T-helper 1 cell (primary cell): ENCODE data around the gene WDFY4.

ENCODE experiments used
- DNase-seq, 5 donors: peaks; one replicate each; pipeline ENCODE4 v3.0.0-alpha.2; 2012 to 2020

WDFY4 gene

GRCh38 chr10:48690791-48691660 lies 6.4 kb downstream of the WDFY4 start:
- no peak for DNase-seq

- DNase-seq, result no peak
Measured at GRCh38 chr10:48691812-48692528, 7.3 kb downstream of the WDFY4 start.

- DNase-seq, result no peak
Measured at GRCh38 chr10:48692748-48693147, 8.1 kb downstream of the WDFY4 start.

- no peak for DNase-seq
Measured at GRCh38 chr10:48693206-48693605, 8.5 kb downstream of the WDFY4 start.

- DNase-seq, result no peak
Measured at GRCh38 chr10:48694371-48695030, 9.8 kb downstream of the WDFY4 start.

GRCh38 chr10:48695636-48696534 lies 11.2 kb downstream of the WDFY4 start:
- DNase-seq, result no peak

GRCh38 chr10:48696535-48696873 lies 11.8 kb downstream of the WDFY4 start:
- no peak for DNase-seq

DNA sequence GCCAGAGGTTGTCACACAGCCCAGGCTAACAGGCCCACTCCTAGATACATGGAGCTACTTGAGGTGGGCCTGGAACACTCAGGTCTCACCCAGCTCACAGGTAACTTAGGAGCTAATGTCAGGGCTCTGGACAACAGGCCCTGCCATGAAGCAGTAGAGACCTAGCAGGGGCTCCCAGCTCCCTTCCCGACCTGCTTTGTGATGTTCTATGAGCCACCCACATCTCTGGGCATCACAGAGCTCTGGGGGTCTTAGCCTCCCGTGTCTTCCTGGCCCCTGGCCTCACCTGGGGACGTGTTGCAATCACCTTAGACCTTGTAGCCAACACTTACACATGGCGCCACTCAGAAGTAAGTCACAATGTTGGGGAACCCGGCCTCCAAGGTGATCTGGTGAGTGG lies 12.4 kb downstream of the WDFY4 start:
- no peak for DNase-seq

DNA sequence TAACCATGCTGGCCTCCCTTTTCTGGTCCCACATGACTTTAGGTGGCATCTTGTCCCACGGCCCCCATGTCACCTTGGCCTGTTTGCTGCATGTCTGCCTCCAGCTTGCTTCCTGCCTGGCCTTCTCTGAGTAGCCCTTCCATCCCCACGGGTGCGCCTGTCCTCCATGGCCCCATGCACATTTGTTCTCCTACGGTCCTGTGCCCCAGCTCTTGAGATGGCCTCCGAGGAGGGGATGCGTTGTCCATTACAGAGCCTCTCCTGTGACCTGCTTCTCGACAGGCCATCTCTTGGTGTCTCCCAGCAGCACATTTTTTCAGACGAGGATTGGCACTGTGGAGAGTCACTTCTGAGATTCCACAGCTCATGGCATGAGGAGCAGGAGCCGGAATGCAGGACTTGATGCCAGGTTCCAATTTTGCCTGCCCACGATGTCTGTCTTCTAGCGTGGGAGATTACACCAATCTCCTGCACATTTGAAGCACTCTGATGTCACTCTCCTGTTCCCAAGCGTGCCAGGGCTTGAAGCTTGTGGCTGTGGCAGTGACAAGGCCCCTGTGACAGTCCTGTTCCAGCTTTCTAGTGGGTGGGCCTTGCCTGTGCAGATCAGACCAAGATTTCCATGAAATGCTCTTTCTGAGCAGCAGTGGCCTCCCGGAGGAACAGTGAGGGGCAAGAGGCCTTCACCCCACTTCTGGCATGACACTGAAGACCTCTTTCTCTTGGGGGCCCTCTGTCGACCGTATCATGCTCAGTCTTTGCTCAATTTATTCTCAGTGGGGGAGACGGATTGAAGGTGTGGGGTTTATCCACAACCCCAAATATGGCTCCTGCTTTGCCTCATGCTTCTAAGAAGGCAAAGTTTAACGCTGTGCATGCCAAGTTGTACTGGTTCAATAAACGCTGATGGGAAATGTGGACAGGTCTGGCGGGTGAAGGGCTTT lies 13.4 kb downstream of the WDFY4 start:
- no peak for DNase-seq

DNA sequence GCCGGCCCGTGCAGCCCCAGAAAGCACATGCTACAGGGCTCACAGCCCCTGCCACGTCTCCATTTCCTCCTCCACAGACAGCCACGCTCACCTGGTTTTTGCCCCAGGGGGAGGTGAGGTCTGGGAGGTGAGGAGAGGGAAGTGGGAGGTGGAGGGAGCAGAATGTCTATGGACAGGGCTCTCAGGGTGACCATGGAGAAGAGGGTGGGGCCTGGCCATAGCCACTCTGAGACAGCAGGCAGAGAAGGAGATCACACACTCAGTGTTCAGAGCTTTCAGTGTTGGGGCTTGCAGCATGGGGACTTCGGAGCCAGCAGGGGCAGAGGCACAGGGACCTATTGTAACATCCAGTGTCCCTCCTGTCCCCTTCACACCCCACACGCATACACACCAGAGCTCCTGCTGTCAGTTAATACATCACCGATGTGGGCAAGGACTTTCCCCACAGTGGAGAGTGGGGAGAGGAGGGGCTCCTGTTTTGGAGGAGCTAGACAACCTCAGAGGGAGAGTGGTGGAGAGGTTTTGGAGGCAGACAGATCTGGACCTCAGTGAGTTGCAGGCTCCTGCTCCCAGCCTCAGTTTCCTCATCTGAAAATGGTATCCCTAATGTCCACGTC lies 14.4 kb downstream of the WDFY4 start:
- no peak for DNase-seq

- DNase-seq, result no peak
Measured at GRCh38 chr10:48700071-48700470, 15.4 kb downstream of the WDFY4 start.

DNA sequence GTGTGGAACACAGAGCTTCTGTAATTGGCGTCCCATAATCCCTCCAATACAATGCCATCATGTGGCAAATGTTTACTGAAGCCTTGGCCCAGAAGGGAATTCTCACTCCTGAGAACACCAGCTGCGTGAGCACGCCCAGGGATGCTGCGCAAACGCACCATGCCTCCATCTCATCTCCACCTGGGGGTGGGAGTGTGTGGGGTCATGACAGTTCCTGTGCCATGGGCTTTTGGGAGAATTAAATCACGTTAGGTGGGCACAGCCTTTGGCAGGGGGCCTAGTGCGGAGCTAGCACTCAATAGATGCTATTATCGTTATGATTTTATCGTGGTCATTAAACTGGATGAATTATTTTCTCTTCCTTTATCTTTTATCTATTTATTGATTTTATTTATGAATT lies 15.8 kb downstream of the WDFY4 start:
- no peak for DNase-seq

DNA sequence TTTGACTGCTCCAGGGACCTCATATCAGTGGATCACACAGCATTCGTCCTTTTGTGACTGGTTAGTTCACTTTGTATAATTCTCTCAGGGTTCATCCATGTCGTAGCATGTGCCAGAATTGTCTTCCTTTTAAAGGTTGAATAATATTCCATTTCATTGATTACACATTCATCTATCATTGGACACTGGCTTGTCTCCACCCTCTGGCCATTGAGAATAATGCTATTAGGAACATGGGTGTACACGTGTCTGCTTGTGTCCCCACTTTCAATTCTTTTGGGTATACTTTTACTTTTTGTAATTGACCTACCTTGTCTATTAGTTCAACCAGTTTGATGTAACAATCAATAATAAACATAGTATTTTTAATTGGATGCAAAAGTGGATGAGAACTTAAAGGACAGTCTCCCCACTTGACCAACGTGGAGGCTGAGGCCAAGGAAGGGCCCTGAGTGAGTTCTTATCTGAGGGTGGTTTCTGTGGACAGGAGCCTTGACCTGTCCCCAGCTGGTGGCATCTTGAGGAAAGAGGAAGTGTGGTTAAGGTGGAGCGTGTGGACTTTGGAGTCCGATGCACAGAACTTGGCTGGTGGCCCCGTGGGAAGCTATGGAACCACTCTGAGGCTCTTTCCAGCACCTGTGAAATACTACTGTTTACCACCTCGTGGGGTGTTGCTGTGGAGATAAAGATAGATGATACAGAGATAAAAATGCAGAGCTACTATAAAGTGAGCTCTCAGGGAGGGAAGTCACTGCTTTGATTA lies 16.6 kb downstream of the WDFY4 start:
- no peak for DNase-seq

DNA sequence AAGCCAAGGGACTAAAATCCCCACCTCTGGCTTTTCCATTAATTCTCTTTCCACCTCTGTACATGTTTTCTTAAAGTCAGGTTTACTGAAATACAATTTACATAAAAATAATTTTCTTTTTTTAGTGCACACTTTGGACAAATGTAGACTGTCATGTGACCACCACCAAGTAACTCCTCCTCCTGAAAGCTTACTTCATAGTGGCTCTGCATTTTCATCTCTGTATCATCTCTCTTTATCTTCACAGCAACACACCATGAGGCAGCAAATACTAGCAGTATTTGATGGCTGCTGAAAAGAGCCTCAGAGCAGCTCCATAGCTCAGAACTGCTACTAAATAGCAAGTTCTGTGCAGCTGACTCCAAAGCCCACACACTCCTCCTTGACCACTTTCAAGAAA lies 17.3 kb downstream of the WDFY4 start:
- DNase-seq, result no peak

DNA sequence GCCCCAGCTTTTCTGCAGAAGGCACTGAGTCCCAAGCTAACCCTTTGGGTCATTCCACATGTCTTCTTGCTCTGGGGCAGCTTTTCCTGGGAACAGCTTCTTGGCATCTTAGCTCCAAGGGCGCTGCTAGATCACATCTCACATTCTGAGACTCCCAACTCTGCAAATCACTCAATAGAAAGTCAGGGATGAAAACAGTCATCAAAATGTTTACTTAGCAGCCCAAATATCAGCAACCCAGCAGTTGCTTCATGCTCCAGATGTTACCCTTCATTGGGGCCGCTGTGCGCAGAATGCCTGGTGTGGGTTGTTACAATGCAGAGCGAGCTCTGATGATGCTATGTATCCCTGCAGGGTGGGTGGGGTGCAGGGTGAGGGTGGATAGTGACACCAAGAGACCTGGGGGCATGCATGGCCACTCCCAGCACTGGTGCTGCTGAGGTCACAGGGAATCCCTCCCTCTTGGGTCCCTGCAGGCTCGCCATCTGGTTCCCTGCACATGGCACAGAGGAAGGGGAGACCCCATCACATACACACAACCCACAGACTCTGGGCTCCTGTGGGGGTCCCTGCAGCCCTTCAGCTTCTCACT lies 19.0 kb downstream of the WDFY4 start:
- no peak for DNase-seq

GRCh38 chr10:48704156-48704555 lies 19.5 kb downstream of the WDFY4 start:
- DNase-seq, result no peak

DNA sequence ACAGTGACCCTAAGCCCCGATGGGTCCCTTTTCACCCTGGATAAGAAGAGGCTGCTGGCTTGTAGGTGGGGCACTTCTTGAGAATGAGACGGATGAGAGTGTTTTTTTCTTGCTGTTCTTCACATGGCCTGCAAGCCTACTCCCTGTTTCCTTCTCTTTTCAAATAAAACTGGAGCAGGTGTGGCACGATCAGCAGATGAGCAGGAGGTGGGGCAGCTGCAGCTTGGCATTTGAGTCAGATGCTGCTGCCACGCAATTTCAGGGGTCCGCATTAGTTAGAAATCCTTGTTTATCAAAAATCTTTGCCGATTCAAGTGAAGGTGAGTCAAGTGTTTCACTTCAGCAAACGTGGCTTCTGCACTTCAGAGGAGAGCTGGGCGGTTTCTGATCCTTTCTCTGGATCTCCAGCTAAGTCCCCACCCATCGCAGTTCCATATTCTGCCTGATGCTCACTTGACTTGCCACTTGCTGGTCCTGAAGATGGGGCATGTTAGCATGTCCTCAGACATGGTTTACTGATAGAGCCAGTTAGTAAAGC lies 20.8 kb downstream of the WDFY4 start:
- no peak for DNase-seq

DNA sequence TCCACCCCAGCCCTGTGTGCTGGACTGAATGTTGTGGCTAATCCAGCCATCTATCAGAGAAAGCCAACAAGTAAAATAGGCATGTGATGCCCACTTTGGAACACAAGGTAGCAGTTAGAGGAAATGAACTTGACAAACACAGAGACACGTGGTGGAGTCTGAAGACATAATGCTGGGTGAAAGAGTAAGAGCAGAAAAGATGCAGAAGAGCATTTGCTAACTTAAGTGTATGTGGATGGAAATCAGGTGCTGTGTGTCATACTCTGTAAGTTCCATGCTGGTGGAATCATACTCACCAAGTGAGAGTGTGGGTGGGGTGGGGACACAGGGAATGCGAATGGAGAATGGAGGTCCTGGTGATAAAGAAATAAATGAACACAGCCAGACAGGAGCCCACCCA lies 22.8 kb downstream of the WDFY4 start:
- DNase-seq, result no peak

- no peak for DNase-seq
Measured at GRCh38 chr10:48708144-48708543, 23.5 kb downstream of the WDFY4 start.
